OCI-M2 (cell line): ENCODE data around the gene RFNG.

Experiments used
- DNase-seq: peaks from one replicate; lab custom pipeline; 2025; ENCODE audit not compliant: unreplicated experiment; lab: John Stamatoyannopoulos, UW

The RFNG gene

DNA sequence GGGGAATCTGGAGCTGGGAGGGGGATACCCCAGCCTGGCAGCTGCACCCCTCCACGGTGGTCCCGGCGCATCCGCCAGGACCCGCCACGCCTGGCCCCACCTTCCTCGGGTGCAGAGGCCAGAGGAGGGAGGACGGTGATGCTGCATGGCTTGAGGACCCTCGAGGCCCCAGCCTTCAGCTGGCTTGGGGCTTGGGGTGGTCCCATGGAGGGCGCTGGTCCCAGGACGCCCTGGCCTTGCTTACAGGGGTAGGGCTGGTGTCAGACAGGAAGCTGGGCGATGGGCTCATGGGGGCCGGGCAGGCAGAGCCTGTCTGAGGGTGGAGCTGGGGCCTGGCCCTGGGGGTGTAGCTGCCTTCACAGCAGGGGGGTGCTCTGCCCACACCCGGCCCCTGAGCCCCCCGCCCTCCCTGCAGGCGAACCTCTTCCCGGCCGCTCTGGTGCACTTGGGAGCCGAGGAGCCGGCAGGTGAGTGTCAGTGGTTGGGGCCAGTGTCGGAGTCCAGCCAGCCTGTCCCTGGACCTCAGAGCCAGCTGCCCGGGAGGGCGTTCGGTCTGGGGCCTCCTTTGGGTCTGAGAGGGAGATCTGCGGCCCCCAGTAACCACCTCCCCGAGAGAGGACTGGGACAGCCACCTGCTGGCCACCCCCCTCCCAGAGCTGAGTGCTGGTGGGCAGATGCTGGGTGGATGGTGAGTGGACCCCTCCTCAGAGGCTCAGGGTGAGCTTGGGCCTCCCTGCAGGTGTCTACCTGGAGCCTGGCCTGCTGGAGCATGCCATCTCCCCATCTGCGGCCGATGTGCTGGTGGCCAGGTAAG lies 35.3 kb downstream of the RFNG start:
- DNase-seq: no peak

DNA sequence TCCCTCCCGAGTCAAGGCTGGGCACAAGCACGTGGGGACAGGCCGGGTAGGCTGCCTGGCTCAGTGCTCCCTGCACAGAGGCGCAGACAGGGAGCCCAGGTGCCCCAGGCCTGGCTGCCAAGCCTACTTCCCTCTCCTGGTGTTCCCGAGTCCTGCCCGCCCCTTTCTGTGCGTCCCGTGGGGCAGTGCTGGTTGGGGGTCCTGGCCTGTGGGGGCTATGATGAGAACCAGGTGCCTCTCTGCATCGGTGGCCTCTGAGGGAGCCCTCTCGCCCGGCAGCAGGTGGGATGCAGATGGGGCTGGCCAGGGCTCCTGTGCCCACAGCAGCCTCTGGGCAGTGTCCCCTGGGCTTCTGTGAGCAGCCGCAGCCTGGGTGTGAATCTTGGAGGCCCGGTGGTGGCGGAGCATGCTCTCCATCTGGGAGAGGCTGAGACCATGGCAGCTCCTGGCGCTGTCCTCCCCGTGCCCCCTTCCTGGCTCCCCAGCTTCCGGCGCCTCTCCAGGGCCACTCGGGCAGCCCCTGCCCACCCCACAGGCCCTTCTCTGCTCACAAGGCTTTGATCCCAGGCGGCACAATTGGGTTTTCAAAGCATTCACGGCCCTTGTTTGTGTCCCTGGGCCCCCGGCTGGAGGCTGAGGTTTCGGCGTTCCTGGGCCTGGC lies 36.2 kb downstream of the RFNG start:
- no peak for DNase-seq

DNA sequence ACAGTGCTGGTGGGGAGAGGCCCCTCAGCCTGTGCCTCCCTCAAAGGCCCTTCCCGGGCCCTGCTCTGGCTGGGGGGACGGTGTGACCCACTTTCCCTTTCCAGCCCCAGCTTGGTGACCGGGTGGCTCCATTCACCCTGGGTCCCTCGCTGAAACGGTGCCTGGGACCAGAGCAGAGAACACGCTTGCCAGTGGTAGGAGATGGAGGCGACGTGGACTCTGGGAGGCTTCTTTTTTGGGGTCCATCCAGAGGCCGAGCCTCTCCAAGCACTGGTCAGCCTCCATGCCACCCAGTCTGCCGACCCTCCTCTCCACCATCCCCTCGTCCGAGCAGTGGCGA lies 36.7 kb downstream of the RFNG start:
- DNase-seq: no peak

DNA sequence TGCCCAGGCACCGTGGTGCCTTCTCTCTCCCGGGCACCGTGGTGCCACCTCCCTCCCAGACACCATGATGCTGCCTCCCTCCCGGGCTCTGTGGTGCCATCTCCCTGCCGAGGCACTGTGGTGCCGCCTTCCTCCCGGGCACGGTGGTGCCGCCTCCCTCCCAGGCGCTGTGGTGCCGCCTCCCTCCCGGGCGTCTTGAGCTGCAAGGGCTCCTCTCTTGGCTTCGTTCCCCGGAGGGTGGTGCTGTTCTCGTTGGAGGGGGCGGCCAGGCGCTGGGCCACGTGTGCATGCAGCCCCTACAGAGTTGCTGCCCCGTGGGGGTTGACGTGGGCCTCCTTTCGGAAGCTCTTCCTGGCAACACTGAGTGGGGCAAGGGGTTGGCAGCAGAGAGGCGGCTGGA lies 37.2 kb downstream of the RFNG start:
- no peak for DNase-seq

DNA sequence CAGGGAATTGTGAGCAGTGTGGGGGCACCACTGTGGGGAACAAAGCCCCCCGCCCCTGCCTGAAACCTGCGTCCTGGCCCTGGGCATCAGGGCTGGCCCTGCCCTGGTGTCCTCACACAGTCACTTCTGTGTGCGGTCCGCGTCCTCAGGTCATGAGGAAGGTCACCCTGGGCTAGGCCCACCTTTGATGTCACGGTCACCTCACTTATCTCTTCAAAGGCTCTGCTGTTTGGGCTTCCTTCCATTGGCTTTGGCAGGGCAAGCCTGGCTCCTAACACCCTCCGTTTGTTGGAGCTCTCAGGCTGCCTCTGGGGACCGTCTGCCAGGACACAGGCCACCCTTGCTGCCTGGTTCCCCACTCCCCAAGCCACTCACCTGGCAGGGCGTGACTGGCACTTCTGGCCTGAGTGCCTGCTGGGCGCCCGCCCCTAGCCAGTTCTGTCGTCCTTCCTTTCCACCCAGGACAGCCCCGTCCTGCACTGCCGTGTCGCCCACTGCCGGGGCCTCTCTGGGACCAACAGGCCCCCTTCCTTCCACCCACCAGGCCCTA lies 37.8 kb downstream of the RFNG start:
- no peak for DNase-seq

- no peak for DNase-seq
These were observed 38.3 kb downstream of the RFNG start for GRCh38 chr17:82013341-82013740.

- no peak for DNase-seq
These were observed 38.8 kb downstream of the RFNG start for GRCh38 chr17:82012640-82013295.

DNA sequence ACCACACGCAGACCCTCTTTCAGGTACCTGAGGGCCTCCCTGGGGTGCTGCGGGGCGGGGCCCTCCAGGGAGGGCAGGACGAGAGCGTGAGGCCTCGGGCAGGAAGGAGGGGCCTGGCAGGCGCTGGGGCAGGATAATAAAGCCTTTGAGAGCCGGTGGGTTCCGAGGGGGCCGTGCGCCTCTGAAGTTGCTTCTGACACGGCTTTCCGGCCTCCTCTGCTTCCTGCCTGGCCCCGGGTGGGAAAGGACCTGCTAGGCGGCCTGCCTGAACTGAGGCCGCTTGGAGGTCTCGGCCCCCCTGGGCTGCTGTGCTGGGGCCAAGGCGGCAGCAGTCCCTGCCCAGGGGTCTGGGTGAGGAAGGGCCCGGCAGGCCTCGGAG lies 39.4 kb downstream of the RFNG start:
- no peak for DNase-seq

DNA sequence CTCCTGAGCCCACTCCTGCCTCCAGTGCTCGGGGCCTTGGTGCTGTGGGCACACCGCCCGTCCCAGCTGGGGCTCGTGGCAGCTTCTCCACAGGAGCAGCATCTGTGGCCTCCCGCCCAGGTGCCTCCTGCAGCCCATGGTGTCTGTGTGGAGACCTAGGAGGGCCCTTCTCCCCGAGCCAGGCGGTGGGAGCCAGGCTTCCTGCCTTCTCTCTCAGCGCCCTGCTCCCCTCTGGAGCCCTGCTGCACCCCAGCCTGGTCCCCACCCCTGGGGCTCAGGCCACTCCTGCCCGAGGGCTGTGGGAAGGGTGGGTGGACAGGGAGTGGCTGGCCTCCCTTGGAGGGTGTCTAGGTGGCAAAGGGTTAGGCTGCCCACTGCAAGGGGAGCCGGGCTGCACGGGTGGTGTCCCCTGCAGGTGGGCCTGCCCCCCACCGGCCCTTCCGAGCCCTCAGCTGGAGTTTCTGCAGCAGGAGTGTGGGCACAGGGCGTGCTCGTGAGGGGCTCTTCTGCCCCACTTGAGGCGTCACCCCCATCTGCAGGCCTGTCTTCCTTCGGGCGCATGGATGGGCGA lies 39.9 kb downstream of the RFNG start:
- DNase-seq: no peak

DNA sequence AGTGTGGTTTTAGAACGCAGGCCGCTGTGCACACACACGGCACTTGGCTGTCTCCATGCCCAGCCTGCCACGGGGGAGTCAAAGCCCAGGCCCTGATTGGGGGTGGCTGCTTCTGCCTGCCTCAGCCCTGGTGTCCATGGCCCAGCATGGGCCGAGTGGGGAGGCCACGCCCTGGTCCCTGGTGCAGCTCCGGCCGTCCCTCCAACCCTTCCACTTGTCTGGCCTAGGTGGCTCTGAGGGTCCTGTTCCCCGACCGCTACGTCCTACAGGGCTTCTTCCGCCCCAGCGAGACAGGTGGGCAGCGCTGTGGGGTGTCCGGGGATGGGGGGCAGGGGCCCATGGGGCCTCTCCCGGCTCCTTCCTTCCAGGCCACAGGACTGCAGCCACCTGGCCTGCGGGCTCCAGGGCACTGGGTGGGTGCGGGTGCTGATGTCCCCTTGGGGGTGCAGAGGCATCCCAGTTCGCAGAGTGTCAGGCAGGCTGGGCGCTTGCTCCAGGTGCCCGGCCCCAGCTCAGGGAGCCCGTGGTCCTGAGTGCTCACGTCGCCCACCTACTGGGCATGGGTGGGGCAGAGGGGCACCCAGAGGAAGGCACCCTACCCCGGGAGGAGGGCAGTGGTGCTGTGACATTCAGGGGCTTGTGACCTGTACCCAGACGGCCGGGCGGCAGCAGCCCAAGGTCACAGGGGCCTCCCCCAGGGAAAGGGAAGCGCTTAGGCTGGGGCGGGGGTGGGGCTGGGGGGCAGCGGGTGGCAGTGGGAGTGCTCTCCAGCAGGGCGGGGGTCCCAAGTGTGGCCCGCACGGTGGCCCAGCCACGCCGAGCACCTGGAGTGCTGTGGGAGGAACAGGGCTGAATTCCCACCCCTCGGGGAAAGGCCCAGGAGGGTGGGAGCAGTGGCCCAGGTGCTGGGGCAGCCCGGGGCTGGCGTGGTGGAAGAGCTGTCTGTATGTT lies 40.8 kb downstream of the RFNG start:
- DNase-seq: no peak

DNA sequence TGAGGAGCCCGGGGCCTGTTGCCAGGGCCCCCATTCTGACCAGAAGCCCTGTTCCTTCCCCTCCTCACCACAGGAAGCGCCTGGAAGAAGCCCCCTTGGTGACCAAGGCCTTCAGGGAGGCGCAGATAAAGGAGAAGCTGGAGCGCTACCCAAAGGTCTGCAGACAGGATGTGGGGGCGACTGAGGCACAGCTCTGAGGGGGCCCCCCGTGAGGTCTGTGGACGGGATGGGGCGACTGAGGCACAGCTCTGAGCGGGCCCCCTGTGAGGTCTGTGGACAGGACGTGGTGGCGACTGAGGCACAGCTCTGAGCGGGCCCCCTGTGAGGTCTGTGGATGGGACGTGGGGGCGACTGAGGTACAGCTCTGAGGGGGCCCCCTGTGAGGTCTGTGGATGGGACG lies 42.2 kb downstream of the RFNG start:
- no peak for DNase-seq

DNA sequence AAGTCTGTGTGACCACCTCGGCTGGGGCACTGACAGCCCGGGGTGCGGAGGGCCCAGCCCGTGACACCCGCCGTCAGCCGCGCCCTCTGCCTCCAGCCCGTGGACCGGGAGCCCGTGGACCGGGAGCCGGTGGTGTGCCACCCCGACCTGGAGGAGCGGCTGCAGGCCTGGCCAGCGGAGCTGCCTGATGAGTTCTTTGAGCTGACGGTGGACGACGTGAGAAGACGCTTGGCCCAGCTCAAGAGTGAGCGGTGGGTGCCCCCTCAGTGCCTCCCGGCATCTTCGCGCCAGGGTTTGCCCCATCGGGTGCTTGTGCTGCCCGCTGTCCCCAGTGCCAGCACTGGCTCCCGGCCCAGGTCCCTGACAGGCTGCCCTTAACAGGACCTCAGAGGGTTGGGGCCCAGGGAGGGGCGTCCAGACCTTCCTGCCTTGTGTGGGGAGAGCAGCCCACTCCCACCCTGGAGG lies 42.6 kb downstream of the RFNG start:
- no peak for DNase-seq

DNA sequence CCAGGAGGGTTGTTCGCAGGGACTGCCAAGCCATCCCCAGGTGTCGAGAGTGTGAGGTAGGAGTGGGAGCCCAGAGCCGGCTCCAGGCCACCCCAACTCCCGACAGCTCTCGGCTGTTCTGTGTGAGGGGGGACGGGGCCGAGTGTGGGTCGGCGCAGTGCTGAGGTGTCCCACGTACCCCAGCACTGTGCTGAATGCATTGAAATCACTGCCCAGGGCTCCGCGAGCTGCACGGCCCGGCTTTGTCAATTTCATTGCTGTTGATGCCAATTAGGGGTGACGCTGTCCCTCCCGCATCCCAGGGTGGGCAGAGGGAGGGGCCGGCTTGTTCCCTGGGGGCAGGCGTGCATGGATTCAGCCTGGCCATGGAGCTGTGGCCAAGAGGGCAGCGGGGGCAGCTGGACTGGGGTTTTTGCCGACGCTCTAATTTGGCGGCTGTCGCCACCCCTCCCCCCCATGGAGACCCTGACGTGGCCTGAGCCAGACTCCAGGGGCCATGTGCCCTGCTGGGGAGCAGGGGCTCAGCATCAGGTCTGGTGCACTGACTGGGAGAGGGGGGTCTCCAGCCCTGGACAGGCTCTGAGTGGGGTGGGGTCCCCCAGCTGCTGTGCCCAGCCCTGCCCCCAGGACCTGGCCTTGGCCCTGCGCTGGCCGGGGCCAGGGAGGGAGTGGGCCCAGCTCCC lies 43.2 kb downstream of the RFNG start:
- DNase-seq: no peak

GRCh38 chr17:82007495-82008257 lies 43.9 kb downstream of the RFNG start:
- DNase-seq: no peak

GRCh38 chr17:82007228-82007494 lies 44.5 kb downstream of the RFNG start:
- DNase-seq: no peak

DNA sequence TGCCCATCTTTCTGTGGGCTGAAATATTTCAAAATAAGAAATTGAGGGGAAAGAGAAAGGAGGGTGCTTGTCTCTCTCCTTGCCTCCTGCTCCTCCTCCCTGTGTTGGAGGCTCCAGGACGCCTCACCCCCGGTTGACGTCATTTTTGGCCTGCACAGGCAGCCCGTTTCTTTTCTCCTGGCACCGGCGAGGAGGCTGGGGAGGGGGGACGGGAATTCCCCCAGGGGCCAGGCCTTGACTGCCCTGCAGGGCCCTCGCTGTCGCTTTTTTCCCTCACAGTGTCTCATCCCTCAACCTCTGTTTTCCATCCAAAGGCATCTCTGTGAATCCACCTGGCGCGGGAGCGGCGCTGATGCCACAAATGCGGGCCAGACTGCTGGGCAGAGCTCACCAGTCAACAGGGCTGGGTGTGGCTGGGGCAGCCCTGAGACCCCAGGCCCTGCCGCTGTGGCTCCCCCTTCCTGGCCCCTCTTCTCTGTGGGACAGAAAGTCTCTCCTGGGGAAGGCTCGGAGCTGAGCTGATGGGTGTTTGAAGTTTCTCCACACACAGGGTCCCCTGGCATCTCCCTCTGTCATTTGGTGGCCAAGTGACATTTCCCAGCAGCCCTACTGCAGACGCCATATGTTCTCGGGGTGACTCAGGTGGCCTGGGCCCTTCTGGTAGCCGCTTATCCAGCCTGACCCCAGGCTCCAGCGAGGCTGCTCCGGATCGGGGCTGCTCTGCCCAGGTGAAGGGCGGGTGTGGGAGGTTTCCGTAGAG lies 45.0 kb downstream of the RFNG start:
- no peak for DNase-seq

DNA sequence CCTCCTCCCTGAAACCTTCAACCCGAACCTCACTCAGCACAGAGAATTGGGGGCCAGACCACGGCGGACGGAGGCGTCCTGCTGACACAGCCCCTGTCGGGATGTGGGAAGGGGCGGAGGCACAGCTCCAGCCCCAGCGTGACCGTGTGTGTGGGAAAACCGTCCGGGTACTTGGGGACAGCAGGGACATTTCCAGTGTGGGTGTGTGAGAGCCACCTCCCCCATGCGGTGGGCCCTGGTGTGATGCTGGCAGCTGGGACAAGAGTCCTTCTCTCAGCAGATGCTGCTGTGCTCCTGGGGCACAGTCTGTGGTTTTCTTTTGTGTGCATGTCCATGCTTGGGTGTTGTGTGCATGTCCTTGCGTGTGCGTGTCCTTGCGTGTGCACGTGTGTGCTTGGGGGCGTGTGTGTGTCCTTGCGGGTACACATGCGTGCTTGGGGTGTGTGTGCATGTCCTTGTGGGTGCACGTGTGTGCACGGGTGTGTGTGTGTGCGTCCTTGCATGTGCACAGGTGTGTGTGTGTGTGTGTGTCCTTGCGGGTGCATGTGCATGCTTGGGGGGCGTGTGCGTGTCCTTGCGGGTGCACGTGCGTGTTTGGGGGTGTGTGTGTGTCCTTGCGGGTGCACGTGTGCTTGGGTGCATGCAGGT lies 45.8 kb downstream of the RFNG start:
- DNase-seq: no peak
